KOPT-K1 (cell line): ENCODE data around the gene ASTN1.

Source experiments
- H3K27ac ChIP-seq: fragments of 200-600 bp; sonication (generic); 2 replicates; pipeline ENCODE4 v1.5.1; 2016; ENCODE audit warnings: antibody characterized with exemption, mild to moderate bottlenecking, low read depth, low read length; ENCODE audit not compliant: poor library complexity, severe bottlenecking
- H3K36me3 ChIP-seq: fragments of 200-600 bp; sonication (generic); 2 replicates; pipeline ENCODE4 v1.5.1; 2017; ENCODE audit warnings: antibody characterized with exemption, mild to moderate bottlenecking, low read length, moderate library complexity; ENCODE audit not compliant: insufficient read depth
- H3K9me3 ChIP-seq: fragments of 200-600 bp; sonication (generic); 2 replicates; pipeline ENCODE4 v1.5.1; 2017; ENCODE audit warnings: antibody characterized with exemption, low read length, mild to moderate bottlenecking; ENCODE audit not compliant: insufficient read depth, poor library complexity, severe bottlenecking

The ASTN1 gene

GRCh38 chr1:177173976-177174375, 9.5 kb upstream of the ASTN1 start:
- no peaks in the 10 kb centered on the region for H3K9me3 ChIP-seq
- H3K36me3 ChIP-seq, result no peaks in the 10 kb centered on the region
- no peak overlapping the region for H3K27ac ChIP-seq

- Histone ChIP-seq H3K27ac (no peak overlapping the region), H3K36me3 (no peaks in the 10 kb centered on the region), H3K9me3 (no peaks in the 10 kb centered on the region)
These were observed 8.4 kb upstream of the ASTN1 start for GRCh38 chr1:177172866-177173265.

GRCh38 chr1:177172272-177172671, 7.8 kb upstream of the ASTN1 start:
- no peaks in the 10 kb centered on the region for H3K36me3 ChIP-seq
- H3K27ac ChIP-seq, result no peak overlapping the region
- no peaks in the 10 kb centered on the region for H3K9me3 ChIP-seq

- Histone ChIP-seq H3K9me3 (no peaks in the 10 kb centered on the region), H3K36me3 (no peaks in the 10 kb centered on the region), H3K27ac (no peak overlapping the region)
These were observed 7.1 kb upstream of the ASTN1 start for GRCh38 chr1:177171536-177172123.

- no peaks in the 10 kb centered on the region for H3K36me3 ChIP-seq
- no peaks in the 10 kb centered on the region for H3K9me3 ChIP-seq
- no peak within 1 kb of the TSS for H3K27ac ChIP-seq
These were observed 6.4 kb upstream of the ASTN1 start, which contains the start of gene BRINP2 for GRCh38 chr1:177170756-177171535. BRINP2 (plus strand) TSS chr1:177170958; CDS start chr1:177229877, 58,919 bp downstream.

GRCh38 chr1:177165069-177165439, 542 bp upstream of the ASTN1 start:
- Histone ChIP-seq H3K36me3 (no peaks in the 10 kb centered on the region), H3K27ac (no peak overlapping the region)

GRCh38 chr1:177163844-177164379, 600 bp downstream of the ASTN1 start:
- no peaks in the 10 kb centered on the region for H3K9me3 ChIP-seq
- H3K36me3 ChIP-seq, result no peaks in the 10 kb centered on the region

More at GRCh38 chr1:177165069-177165439, 542 bp upstream of the ASTN1 start:
- no peaks in the 10 kb centered on the region for H3K9me3 ChIP-seq

GRCh38 chr1:177162243-177162642, 2.3 kb downstream of the ASTN1 start:
- Histone ChIP-seq H3K36me3 (no peaks in the 10 kb centered on the region), H3K9me3 (no peaks in the 10 kb centered on the region), H3K27ac (no peak overlapping the region)

More at GRCh38 chr1:177163844-177164379, 600 bp downstream of the ASTN1 start:
- no peak overlapping the region for H3K27ac ChIP-seq

- H3K36me3 ChIP-seq, result no peaks in the 10 kb centered on the region
- no peaks in the 10 kb centered on the region for H3K9me3 ChIP-seq
- H3K27ac ChIP-seq, result no peak overlapping the region
These were observed 18.0 kb downstream of the ASTN1 start for GRCh38 chr1:177146499-177146898.

GRCh38 chr1:177145106-177146070, 19.1 kb downstream of the ASTN1 start:
- Histone ChIP-seq H3K36me3 (no peaks in the 10 kb centered on the region), H3K27ac (no peak overlapping the region), H3K9me3 (no peaks in the 10 kb centered on the region)

GRCh38 chr1:177142791-177143271, 21.7 kb downstream of the ASTN1 start:
- H3K36me3 ChIP-seq, result no peaks in the 10 kb centered on the region
- no peaks in the 10 kb centered on the region for H3K9me3 ChIP-seq
- no peak overlapping the region for H3K27ac ChIP-seq

GRCh38 chr1:177142010-177142409, 22.5 kb downstream of the ASTN1 start:
- H3K27ac ChIP-seq, result no peak overlapping the region
- no peaks in the 10 kb centered on the region for H3K9me3 ChIP-seq
- no peaks in the 10 kb centered on the region for H3K36me3 ChIP-seq

- H3K9me3 ChIP-seq, result no peaks in the 10 kb centered on the region
- no peak overlapping the region for H3K27ac ChIP-seq
These were observed 26.2 kb downstream of the ASTN1 start for GRCh38 chr1:177138347-177138746.

GRCh38 chr1:177137814-177138213, 26.7 kb downstream of the ASTN1 start:
- Histone ChIP-seq H3K36me3 (no peaks in the 10 kb centered on the region), H3K27ac (no peak overlapping the region), H3K9me3 (no peaks in the 10 kb centered on the region)

More at GRCh38 chr1:177138347-177138746, 26.2 kb downstream of the ASTN1 start:
- no peaks in the 10 kb centered on the region for H3K36me3 ChIP-seq
